ENCODE data around the gene RIPOR3.
A peak's percentile ranks its signal among the peaks of the same experiment; 100 is the strongest.
"Not testable (repeated sequence)": the region's sequence is repeated elsewhere in the genome, so short reads cannot be mapped to it uniquely, and the experiment has no call there.

The RIPOR3 gene

DNA sequence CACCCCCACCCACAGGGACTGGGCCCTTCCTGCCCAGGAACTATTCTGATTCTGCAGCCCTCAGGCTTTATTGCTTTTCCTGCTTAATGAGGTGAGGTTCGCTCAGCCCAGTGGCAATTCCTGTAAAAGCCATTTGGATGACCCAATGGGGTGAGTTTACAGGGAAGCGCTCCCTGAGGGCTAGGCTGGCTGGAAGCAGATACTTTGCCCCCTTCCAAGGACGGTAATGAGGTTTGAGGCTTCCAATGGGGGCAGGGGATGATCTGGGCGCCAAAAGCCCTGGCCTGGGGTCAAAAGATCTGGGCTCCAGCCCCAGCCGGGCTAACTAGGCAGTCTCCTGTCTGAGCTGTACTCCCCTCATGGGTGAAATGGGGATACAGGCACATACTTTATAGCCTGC, 41.8 kb downstream of the RIPOR3 start:
- no peak for TF ChIP-seq Cebpa-rat (IDR thresholded peaks at IDR 0.05)

DNA sequence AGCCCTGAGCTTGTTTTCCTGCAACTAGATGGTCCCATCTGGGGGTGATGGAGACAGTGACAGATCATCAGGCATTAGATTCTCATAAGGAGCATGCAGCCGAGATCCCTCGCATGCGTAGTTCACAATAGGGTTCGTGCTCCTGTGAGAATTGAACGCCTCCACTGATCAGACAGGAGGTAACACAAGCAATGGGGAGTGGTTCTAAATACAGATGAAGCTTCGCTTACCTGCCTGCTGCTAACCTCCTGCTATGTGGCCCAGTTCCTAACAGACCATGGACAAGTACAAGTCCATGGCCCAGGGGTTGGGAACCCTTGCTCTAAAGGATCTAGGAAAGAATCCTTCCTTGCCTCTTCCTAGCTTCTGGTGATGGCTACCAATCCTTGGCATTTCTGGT, 42.7 kb downstream of the RIPOR3 start:
- Histone ChIP-seq H4K20me1 (no peaks in the 10 kb centered on the region), H3K9ac (no peak overlapping the region), H3K9me3 (replicated peaks in 1 of 11) (peaks cover 8 to 41% (median 30%) of the 10 kb centered on the region in 11 experiments; a peak in 20 of 22 replicates), H3K4me1 (peaks cover 28 to 83% (median 67%) of the 10 kb centered on the region in 10 experiments), H3K36me3 (peaks cover 0 to 6% (median 0%) of the 10 kb centered on the region in 11 experiments; a peak in 2 of 22 replicates), H3K27me3 (no peaks in the 10 kb centered on the region), H3K4me3 (no peak overlapping the region), H3K27ac (peak overlapping the region in 8 of 11 experiments; percentile 37 to 99 (median 78); a peak in 7 of 22 replicates), H3K4me2 (no peak overlapping the region)
- no peak for TF ChIP-seq Cebpa-rat (IDR thresholded peaks at IDR 0.05)

More for the DNA sequence above, 41.8 kb downstream of the RIPOR3 start:
- H4K20me1 ChIP-seq, result no peaks in the 10 kb centered on the region
- no peaks in the 10 kb centered on the region for H3K27me3 ChIP-seq
- H3K4me1 ChIP-seq, result peaks cover 28 to 83% (median 69%) of the 10 kb centered on the region in 10 experiments
- peaks cover 0 to 6% (median 0%) of the 10 kb centered on the region in 11 experiments; a peak in 2 of 22 replicates for H3K36me3 ChIP-seq
- peaks cover 8 to 41% (median 30%) of the 10 kb centered on the region in 11 experiments; a peak in 20 of 22 replicates for H3K9me3 ChIP-seq (replicated peaks in 1 of 11)
- H3K4me3 ChIP-seq, result no peak overlapping the region
- peak overlapping the region in 8 of 11 experiments; percentile 37 to 99 (median 78); a peak in 14 of 22 replicates for H3K27ac ChIP-seq
- peak overlapping the region in 4 of 11 experiments; percentile 0 to 39 (median 22); a peak in 4 of 22 replicates for H3K9ac ChIP-seq
- H3K4me2 ChIP-seq, result peak overlapping the region in 6 of 11 experiments; percentile 10 to 47 (median 31); a peak in 9 of 22 replicates

DNA sequence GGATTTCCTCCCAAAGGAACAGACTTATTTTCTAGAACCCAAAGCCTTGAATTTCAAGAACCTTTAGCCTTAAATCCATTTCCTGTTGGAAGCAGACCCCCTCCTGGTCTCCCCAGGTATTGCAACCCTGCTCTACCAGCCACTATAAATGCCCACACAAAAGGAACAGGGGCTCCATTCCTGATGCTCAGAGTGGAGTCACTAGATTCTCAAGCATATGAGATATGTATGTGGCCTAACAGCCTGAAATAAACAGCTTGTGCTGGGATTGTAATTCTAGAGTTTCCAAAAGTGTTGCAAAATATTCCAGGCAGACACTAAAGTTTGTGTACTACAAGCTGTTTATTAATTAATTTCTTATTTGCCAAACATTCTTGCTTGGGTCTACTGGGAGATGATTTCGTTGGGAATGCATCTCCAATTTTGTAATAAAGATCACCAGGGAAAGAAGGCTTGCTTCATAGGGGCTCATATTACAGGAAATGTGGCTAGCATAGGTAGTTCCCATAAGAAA, 44.8 kb downstream of the RIPOR3 start:
- peaks cover 8 to 41% (median 30%) of the 10 kb centered on the region in 11 experiments; a peak in 20 of 22 replicates for H3K9me3 ChIP-seq (replicated peaks in 1 of 11)
- peak overlapping the region in 9 of 11 experiments; percentile 41 to 87 (median 79); a peak in 17 of 22 replicates for H3K27ac ChIP-seq
- peak overlapping the region in 1 of 10 experiments; percentile 13; a peak in 2 of 20 replicates for H3K4me3 ChIP-seq
- H3K4me2 ChIP-seq, result peak overlapping the region in 9 of 11 experiments; percentile 63 to 82 (median 74); a peak in 16 of 22 replicates
- no peak for TF ChIP-seq Cebpa-rat (IDR thresholded peaks at IDR 0.05)
- H3K27me3 ChIP-seq, result no peaks in the 10 kb centered on the region
- no peaks in the 10 kb centered on the region for H4K20me1 ChIP-seq
- H3K4me1 ChIP-seq, result peaks cover 28 to 85% (median 68%) of the 10 kb centered on the region in 10 experiments
- H3K36me3 ChIP-seq, result peaks cover 0 to 6% (median 0%) of the 10 kb centered on the region in 11 experiments; a peak in 2 of 22 replicates
- H3K9ac ChIP-seq, result peak overlapping the region in 8 of 11 experiments; percentile 50 to 69 (median 65); a peak in 12 of 22 replicates

DNA sequence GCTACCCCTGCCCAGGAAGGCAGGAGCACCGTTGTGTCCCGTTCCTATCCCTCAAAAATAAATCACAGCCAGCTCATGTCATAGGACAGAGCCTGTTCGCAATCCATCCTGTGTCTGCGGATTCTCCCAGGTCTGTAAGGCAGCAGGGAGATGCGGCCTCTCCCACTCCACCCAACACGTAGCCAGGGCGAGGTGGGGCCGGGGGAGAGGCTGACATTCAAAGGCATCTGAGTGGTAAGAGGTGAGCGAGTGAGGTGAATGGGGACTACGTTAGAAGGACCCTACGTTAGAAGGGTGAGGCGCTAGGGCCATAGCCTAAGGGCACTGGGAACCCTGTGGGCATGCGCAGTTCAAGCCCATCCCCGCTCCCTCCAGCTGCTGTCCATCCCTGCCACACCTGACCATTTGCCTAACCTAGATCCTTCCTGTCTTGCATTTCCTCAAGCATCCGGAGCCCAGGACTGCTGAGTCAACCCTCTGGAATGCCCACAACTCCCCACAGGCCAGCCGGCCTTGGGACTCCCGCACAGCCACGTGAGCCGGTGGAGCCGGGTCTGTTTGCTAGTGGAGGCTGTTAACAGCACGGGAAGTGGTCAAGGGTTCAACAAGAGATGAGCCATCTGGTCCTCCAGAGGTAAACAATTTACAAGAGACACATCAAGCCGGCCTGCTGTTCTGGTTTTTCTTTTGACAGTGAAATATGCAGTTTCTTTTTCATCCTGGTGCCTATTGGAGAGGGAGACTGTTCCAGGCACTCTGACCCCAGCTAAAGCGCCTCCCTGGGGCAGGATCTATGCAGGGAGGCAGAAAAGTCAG, 45.9 kb downstream of the RIPOR3 start:
- Histone ChIP-seq H3K4me1 (peaks cover 37 to 86% (median 68%) of the 10 kb centered on the region in 10 experiments), H3K27me3 (no peaks in the 10 kb centered on the region), H3K27ac (peak overlapping the region in 10 of 11 experiments; percentile 6 to 87 (median 78); a peak in 19 of 22 replicates), H3K36me3 (peaks cover 0 to 6% (median 0%) of the 10 kb centered on the region in 11 experiments; a peak in 2 of 22 replicates), H3K4me2 (peak overlapping the region; percentile 63 to 82 (median 73)), H3K9me3 (replicated peaks in 1 of 11) (peaks cover 8 to 35% (median 25%) of the 10 kb centered on the region in 11 experiments; a peak in 20 of 22 replicates), H3K4me3 (0 out of 20 replicates have a peak overlapping the region, but pooled peaks of 1 of the 10 experiments have one; percentile 2), H4K20me1 (no peaks in the 10 kb centered on the region), H3K9ac (peak overlapping the region in 10 of 11 experiments; percentile 23 to 69 (median 62); a peak in 18 of 22 replicates)
- TF ChIP-seq Cebpa-rat (IDR thresholded peaks at IDR 0.05), result peak in 1 of 11 experiments; percentile 35; a peak in 1 of 22 replicates

DNA sequence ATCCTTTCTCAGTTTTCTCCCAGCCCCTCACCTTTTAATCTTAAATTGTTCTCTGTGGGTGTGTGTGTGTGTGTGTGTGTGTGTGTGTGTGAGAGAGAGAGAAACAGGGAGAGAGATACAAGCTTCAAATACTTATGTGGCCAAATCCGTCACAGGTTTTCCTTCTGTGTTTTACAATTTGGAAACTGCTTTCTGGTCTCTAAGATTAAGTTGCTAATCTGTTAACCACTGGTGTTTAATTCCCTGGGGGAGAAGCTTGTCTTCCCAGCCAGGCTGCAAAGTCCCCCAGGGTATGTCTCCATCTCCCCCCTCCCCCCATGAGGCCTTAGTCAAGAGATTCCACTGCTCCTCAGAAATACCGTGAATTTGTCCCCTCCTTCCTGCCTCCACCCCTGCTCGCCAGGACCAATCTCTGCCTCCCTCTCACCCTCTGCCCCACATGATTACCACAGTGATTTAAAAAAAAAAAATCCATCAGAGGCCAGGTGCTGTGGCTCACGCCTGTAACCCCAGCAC, 49.0 kb downstream of the RIPOR3 start:
- Histone ChIP-seq H3K27ac (peak overlapping the region in 9 of 11 experiments; percentile 40 to 87 (median 80); a peak in 17 of 22 replicates), H3K4me1 (peaks cover 48 to 99% (median 90%) of the 10 kb centered on the region in 10 experiments), H3K4me2 (peak overlapping the region; percentile 37 to 98 (median 91); a peak in 21 of 22 replicates), H3K27me3 (no peaks in the 10 kb centered on the region), H3K9me3 (replicated peaks in 1 of 11) (peaks cover 8 to 13% (median 11%) of the 10 kb centered on the region in 11 experiments; a peak in 19 of 22 replicates), H3K9ac (peak overlapping the region in 9 of 11 experiments; percentile 28 to 74 (median 63); a peak in 16 of 22 replicates), H4K20me1 (no peaks in the 10 kb centered on the region), H3K4me3 (peak overlapping the region in 3 of 10 experiments; percentile 2 to 23 (median 7); a peak in 4 of 20 replicates), H3K36me3 (peaks cover 0 to 6% (median 0%) of the 10 kb centered on the region in 11 experiments; a peak in 1 of 22 replicates)
- TF ChIP-seq Cebpa-rat (IDR thresholded peaks at IDR 0.05), result peak in 3 of 11 experiments; percentile 18 to 73 (median 26); a peak in 1 of 22 replicates

DNA sequence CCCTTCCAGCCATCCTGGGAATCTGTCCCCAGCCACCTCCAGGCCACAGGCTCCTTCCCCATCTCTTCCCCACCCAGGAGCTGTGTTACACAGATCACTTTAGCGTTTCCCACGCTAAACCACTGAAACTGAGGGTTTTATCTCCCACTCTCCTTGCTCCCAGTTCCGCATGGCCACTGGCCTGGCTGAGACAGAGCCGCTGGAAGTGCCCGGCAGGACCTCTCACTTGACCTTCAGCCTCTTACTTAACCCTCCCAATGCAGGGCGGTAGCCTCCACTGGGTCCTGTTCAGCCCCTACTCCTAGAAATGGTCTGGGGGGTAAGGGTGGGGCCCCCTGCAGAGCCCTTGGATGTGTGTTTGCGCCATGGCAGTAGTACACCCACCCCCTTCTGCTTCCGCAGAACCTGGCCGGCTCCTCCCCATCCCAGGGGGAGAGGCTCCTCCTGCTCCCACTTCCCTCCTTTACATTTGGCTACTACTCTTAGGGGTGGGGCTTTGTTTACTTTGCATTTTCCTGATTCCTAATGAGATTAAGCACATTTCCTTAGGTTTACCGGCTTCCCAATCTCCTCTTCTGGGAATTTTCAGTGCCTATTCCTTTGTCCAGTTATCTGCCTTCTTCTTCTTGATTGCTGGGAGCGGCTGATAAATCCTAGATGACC, 49.6 kb downstream of the RIPOR3 start:
- H3K4me1 ChIP-seq, result peaks cover 54 to 100% (median 94%) of the 10 kb centered on the region in 10 experiments

DNA sequence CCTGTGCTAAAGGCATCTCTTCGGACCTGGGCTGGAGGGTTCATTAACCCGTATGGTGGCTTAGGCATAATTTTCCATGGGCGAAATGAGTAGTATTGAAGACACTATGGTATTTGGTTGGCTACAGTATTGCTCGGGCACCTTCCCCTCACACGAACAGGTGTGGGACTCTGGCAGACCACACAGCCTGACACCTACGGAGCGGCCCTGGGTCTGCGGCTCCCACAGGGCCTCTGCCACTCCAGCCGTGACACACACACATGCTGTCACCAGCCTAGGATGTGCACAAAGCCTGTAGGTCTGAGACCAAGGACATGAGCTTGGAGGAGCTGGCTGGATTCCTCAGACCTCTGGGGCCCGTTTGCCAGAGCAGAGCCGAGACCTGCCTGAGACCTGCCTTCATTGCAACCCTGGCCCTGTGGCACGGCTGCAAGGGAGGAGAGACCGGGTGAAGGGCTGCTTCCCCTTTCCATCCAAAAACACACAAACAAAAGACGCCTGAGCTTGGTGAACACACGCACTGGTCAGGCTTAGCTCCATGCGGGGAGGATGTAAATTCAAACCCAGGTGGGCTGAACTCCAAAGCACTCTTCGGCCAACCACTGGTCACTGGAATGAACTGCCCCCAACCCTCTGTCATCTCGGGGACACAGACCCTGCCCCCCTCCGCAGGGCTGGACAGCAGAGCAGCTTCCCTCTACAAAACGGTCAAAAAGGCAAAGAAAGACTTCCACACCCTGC, 51.2 kb downstream of the RIPOR3 start:
- H3K4me3 ChIP-seq; H4K20me1 ChIP-seq; H3K9me3 ChIP-seq (replicated peaks in 1 of 11); H3K27me3 ChIP-seq; H3K36me3 ChIP-seq: not testable (repeated sequence)
- peak overlapping the region; percentile 26 to 98 (median 91); a peak in 19 of 22 replicates for H3K4me2 ChIP-seq
- peaks cover 50 to 100% (median 94%) of the 10 kb centered on the region in 10 experiments for H3K4me1 ChIP-seq
- peak overlapping the region in 7 of 11 experiments; percentile 33 to 72 (median 49); a peak in 7 of 22 replicates for H3K9ac ChIP-seq
- peak overlapping the region in 8 of 11 experiments; percentile 41 to 83 (median 73); a peak in 15 of 22 replicates for H3K27ac ChIP-seq

More for the DNA sequence above, 49.6 kb downstream of the RIPOR3 start:
- H3K36me3 ChIP-seq; H3K9me3 ChIP-seq (replicated peaks in 1 of 11); H4K20me1 ChIP-seq; H3K27me3 ChIP-seq: not testable (repeated sequence)
- Histone ChIP-seq H3K9ac (peak overlapping the region in 9 of 11 experiments; percentile 28 to 74 (median 63); a peak in 17 of 22 replicates), H3K4me2 (peak overlapping the region; percentile 37 to 98 (median 91); a peak in 21 of 22 replicates), H3K27ac (peak overlapping the region in 9 of 11 experiments; percentile 40 to 87 (median 80); a peak in 18 of 22 replicates), H3K4me3 (peak overlapping the region in 3 of 10 experiments; percentile 2 to 23 (median 7); a peak in 4 of 20 replicates)

DNA sequence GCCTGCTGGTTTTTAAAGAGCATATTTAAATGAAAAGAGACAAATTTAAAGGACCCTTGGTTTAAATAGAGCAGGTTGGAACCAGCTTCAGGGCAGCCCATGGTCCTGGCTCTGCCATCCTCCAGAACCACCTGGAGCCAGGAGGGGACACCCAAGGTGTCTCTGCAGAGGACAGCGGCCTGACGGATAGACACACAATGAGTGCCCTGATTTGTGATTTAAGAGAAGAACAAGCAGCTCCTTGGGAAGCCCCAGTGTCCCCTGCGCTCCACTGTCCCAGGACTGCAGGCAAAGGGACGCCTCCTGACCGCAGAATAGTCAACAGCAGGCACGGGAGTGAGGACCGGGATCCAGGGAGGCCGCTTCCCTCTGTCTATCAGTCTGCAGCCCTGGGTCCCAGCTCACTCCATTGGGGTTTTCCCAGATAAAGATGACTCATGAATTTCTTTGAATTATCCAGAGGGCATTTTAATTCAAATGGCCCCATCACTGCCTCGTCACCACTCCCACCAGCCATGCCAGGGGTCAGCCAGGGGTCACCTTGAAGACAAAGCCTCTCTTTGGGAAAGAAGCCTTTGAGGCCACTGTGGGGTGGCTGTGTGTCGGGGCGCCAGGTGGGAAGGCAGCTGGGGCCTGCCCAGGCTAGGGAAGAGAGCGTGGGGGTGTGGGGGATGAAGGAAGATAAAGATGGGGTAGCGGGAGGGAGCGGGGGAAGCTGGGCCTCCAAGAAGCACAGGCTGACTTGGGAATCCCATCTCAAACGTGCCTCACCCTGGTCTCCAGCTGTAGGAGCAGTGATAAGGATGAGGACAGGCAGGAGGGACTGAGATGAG, 53.1 kb downstream of the RIPOR3 start:
- Histone ChIP-seq H3K4me3 (0 out of 20 replicates have a peak overlapping the region, but pooled peaks of 1 of the 10 experiments have one; percentile 20), H3K27ac (peak overlapping the region in 6 of 11 experiments; percentile 34 to 84 (median 80); a peak in 12 of 22 replicates), H3K9ac (peak overlapping the region in 2 of 11 experiments; percentile 35 to 75; a peak in 3 of 22 replicates), H3K4me1 (peaks cover 50 to 93% (median 87%) of the 10 kb centered on the region in 10 experiments), H3K4me2 (peak overlapping the region; percentile 33 to 98 (median 91))
- H3K36me3 ChIP-seq; H4K20me1 ChIP-seq; H3K9me3 ChIP-seq (replicated peaks in 1 of 11); H3K27me3 ChIP-seq: not testable (repeated sequence)
